Measurements from ENCODE around the gene ST3GAL3. TPM values are rescaled to one million over a fixed set of nuclear protein-coding genes. Genes with fewer than 3 reads are reported as not detected.

Gene ST3GAL3
- total RNA-seq, 1 experiment from 2014 or later = 8.6 TPM

GRCh38 chr1:43849670-43850069 lies 142.3 kb downstream of the ST3GAL3 start (continued):
- no peak for TF ChIP-seq AR (CRISPR knock-in tag; IDR thresholded peaks at IDR 0.05)

- Mint-ChIP-seq H3K9me3 (no peaks in the 10 kb centered on the region), H3K27me3 (ENCODE audit: low read depth) (no peaks in the 10 kb centered on the region; the same call in 1 of the 2 replicates), H3K4me1 (peaks cover 14% of the 10 kb centered on the region), H3K36me3 (no peaks in the 10 kb centered on the region), H3K27ac (no peak overlapping the region; the same call in 1 of the 2 replicates), H3K4me3 (no peak overlapping the region)
- CTCF ChIA-PET = interaction anchor here (1.1 to 1.5 kb wide), 2 partner anchors 80 to 84 kb away, joined by 6 to 13 read pairs; no protein-coding TSS in a partner anchor
- DNase-seq (ENCODE audit: low spot score) = no peak
- no peak for ATAC-seq
- POLR2A ChIA-PET = no interaction called here
- TF ChIP-seq RORB (CRISPR knock-in tag; IDR thresholded peaks at IDR 0.05) (no peak), USF2 (CRISPR knock-in tag; IDR thresholded peaks at IDR 0.05) (no peak), TP53 (CRISPR knock-in tag; IDR thresholded peaks at IDR 0.05) (no peak), HMGXB4 (CRISPR knock-in tag; IDR thresholded peaks at IDR 0.05) (no peak), ZNF416 (CRISPR knock-in tag; IDR thresholded peaks at IDR 0.05) (no peak), MXD4 (CRISPR knock-in tag; IDR thresholded peaks at IDR 0.05; ENCODE audit: borderline replicate concordance) (no peak), ZNF219 (CRISPR knock-in tag; IDR thresholded peaks at IDR 0.05; ENCODE audit: borderline replicate concordance) (no peak), FOXP4 (CRISPR knock-in tag; IDR thresholded peaks at IDR 0.05) (no peak), ATF2 (CRISPR knock-in tag; IDR thresholded peaks at IDR 0.05; ENCODE audit: borderline replicate concordance, low read depth) (no peak), ZMAT4 (CRISPR knock-in tag; IDR thresholded peaks at IDR 0.05) (no peak), FOXP1 (CRISPR knock-in tag; IDR thresholded peaks at IDR 0.05; ENCODE audit: borderline replicate concordance) (no peak), CBFB (CRISPR knock-in tag; IDR thresholded peaks at IDR 0.05; ENCODE audit: low read depth) (no peak), PRRX2 (CRISPR knock-in tag; IDR thresholded peaks at IDR 0.05) (no peak), SMAD3 (CRISPR knock-in tag; IDR thresholded peaks at IDR 0.05; ENCODE audit: borderline replicate concordance) (no peak), EMX1 (CRISPR knock-in tag; IDR thresholded peaks at IDR 0.05) (no peak), ZNF512 (CRISPR knock-in tag; IDR thresholded peaks at IDR 0.05; ENCODE audit: borderline replicate concordance) (no peak), ELF4 (CRISPR knock-in tag; IDR thresholded peaks at IDR 0.05; ENCODE audit: low read depth) (no peak), HMGA2 (CRISPR knock-in tag; IDR thresholded peaks at IDR 0.05) (no peak)
Observed at GRCh38 chr1:43850591-43851233, 143.4 kb downstream of the ST3GAL3 start.

Data from WTC11 (cell line).